CD4-positive, alpha-beta T cell treated with Interleukin-10 for 1 hour (primary cell): ENCODE data around the gene PPM1B.
"Not testable (repeated sequence)": the region's sequence is repeated elsewhere in the genome, so short reads cannot be mapped to it uniquely, and the experiment has no call there.

Experiments used
- DNase-seq: peaks from one replicate; pipeline ENCODE4 v3.0.0-alpha.2; 2020

Gene PPM1B

GRCh38 chr2:44164617-44165016 is 4.1 kb upstream of the PPM1B start:
- no peak for DNase-seq

DNA sequence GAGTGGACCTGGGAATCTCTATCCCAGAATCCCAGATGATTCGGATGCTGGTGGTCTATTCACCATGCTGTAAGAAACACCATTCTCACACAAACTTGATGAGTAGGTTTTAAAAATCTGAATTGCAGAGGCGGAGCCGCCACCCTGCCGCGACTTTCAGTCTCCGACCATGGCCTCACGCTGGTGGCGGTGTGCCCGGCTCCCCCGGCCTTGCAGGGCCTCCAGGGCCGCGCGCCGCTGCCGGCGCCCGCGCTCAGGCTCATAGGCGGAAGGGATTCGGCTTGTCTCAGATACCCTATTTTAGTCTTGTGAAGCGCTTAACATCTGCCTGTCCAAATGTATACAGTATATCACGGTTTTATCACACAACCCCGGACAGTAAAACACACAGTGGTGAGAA is 2.6 kb upstream of the PPM1B start:
- DNase-seq = no peak

- no peak for DNase-seq
These were observed 1.3 kb upstream of the PPM1B start for GRCh38 chr2:44167311-44167907.

DNA sequence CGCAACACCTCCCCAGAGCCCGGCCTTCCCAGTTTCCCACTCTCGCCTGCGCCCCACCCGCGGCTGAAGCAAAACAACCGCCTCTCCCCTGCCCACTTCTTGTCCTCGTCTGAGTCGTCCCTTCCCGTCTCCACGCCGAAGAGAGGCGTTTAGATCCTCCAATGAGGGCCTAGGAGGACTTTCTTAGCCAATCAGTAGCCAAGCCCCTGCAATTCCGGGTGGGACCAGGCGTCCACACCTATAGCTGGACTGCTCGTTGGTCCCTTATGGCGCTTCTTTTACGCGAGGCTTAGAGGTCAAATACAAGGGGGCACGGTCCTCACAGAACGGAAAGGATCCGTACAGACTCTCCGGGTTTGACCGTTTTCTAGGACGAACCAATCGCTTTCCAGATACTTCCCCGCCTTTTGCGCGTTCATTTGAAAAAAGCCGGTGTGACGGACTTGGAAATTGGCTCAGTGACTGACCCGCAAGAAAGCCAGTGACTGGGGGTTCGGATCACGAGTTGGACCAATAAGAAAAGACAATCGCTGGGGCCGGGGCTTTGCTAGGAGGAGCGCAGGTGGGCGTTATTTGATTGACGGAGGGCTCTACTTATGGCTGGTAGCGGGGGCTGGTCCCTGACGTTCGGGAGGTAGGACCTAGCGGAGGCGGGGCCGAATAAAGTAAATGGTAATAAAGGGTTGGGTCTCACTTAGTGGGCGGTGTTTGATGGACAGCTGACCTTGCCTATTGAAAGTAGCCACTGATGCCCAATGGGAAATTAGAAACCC is 581 bp upstream of the PPM1B start:
- peak; percentile 100 for DNase-seq

DNA sequence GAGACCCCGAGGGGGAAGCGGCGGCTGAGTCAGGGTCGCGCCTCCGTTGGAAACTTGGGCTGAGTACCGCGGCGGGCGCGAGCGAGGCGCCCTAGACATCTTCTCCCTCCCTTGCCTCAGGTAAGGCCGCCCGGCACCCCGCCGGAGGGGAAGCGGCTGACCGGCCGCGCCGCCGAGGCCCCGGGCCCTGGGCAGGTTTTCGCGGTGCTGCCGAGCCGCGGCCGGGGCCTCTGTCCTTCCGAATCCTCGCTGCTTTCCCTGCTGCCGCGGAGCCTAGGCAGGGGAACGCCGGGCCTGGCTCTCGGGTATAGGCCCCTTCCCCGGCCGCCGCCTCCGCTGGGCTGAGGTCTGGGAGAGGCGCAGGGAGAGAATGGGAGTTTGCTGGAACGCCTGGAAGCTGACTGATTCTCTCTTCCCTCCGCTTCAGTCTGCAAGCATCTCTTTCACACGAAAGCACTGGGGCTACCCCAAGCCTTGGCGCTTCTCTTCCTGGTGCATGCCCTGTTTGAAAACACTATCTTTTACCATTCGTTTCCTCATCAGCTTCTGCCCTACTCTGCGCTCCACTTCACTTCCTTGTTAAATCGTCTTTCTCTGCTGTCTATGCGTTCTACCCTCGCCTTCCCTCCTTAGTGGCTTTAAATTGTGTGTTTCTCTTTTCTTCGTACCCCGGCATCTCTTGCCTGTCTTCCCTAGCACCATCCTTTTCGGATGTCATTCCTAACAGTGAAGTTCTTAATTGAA is 652 bp downstream of the PPM1B start:
- DNase-seq = peak; percentile 67

GRCh38 chr2:44170311-44170717 is 1.6 kb downstream of the PPM1B start:
- no peak for DNase-seq

DNA sequence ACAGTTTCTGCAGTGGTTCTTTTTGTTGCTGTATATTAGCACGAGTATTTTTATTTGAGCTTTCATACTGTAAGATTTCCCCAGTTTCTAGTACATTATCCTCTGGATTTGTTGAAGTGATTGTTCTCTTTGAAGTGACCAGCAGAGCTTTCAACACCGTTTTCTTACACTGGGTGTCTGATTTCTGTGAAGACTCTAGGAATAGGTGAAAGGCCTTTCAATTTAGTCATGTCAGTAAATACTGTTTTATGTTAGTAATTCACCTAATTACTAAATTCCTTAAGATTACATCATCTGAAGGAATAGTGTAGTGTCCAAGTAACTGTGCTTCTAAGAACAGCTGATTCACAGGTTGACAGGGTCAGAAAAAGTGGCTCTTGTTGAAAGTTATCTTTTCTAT is 2.3 kb downstream of the PPM1B start:
- DNase-seq = no peak

- not testable (repeated sequence) for DNase-seq
These were observed 2.8 kb downstream of the PPM1B start for GRCh38 chr2:44171442-44171841.

GRCh38 chr2:44172576-44172975 is 3.9 kb downstream of the PPM1B start:
- DNase-seq = no peak

- no peak for DNase-seq
These were observed 10.3 kb downstream of the PPM1B start for GRCh38 chr2:44178950-44179349.

- no peak for DNase-seq
These were observed 13.0 kb downstream of the PPM1B start for GRCh38 chr2:44181648-44182047.

GRCh38 chr2:44184106-44184505 is 15.4 kb downstream of the PPM1B start:
- peak; percentile 50 for DNase-seq

DNA sequence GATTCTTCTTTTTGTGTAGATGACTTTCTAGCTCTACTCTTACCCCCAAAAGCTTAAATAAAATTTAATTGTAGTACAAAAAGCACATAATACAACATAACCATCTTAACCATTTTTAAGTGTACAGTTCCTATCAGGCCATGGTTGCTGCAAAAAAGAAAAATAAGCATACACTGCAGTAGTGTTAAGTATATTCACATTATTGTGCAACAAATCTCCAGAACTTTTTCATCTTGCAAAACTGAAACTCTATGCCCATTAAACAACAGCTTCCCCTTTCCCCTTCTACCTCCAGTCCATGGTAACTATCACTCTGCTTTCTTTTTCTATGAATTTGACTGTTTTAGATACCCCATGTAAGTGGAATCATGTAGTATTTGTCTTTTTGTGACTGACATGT is 18.1 kb downstream of the PPM1B start:
- DNase-seq = no peak

DNA sequence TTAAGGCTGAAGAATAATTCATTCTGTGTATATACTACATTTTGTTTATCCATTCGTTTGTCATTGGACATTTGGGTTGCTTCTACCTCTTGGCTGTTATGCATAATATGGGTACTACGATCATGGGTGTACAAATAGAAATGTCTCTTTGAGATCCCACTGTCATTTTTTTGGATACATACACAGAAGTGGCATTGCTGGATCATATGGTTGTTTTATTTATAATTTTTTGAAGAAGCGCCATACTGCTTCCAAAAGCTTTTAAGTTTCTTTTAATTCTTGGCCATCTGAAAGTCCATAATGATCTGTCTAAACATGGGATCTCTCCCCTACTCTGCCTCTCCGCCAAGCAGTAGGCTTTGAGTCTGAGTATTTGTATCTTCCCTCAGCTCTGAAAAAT is 18.6 kb downstream of the PPM1B start:
- no peak for DNase-seq

DNA sequence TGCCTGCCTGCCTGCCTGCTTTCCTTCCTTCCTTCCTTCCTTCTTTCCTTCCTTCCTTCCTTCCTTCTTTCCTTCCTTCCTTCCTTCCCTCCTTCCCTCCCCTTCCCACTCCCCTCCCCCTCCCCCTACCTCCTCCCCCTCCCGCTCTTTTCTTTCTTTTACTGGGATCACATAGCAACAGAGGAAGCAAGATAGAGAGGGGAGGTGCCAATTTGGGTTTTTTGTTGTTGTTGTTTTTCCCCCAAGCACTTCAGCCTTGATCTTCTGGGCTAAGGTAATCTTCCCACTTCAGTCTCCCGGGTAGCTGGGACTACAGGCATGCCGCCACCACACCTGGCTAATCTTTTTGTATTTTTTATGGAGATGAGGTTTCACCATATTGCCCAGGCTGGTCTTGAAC is 20.0 kb downstream of the PPM1B start:
- no peak for DNase-seq

- no peak for DNase-seq
These were observed 20.4 kb downstream of the PPM1B start for GRCh38 chr2:44189104-44189503.

DNA sequence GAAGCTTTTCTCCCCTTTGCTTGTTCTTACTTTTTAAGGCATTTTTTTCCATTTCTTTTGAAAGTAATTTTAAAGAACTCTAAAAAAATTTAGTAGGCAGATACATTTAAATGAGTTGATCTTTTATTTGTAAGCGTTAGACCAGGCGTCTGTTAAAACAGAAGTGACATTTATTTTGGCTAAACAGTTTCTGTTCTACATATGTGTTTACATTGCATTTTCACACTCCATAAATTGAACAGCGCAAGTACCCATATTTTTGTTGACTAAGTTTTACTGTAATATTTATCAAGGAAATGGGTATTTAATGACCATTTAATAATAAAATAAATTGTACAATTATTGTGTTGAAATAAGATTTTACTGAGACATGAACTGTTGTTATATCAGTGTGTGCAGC is 21.9 kb downstream of the PPM1B start:
- no peak for DNase-seq

GRCh38 chr2:44191739-44192138 is 23.1 kb downstream of the PPM1B start:
- DNase-seq = no peak

- no peak for DNase-seq
These were observed 24.0 kb downstream of the PPM1B start for GRCh38 chr2:44192646-44193045.

- DNase-seq = no peak
These were observed 27.0 kb downstream of the PPM1B start for GRCh38 chr2:44195714-44196113.

- DNase-seq = no peak
These were observed 29.1 kb downstream of the PPM1B start for GRCh38 chr2:44197816-44198215.

DNA sequence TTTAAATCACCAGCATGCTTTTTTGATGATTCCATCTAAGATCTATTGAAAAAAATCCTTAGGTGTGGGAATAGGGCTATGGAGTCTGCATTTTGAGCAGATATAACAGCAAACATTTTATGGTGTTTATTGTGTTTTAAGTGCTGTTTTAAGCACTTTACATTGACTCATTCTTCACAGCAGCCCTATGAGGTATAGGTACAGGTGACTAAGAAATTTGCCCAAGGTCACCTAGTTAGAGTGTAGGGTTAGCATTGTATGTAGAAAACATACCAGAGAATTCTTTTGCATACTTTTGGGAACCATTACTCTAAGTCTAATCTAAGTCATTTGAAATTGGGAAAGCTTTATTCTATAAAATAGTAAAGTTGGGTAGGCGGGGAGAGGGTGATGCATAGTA is 31.3 kb downstream of the PPM1B start:
- no peak for DNase-seq

GRCh38 chr2:44200759-44201158 is 32.1 kb downstream of the PPM1B start:
- DNase-seq = no peak

GRCh38 chr2:44201648-44202165 is 33.0 kb downstream of the PPM1B start:
- DNase-seq = no peak
